HG03520 (cell line): Measurements from ENCODE around the gene OR1F1.
A peak's percentile ranks its signal among the peaks of the same experiment; 100 is the strongest.
"Not testable (repeated sequence)": the region's sequence is repeated elsewhere in the genome, so short reads cannot be mapped to it uniquely, and the experiment has no call there.

Experiments
- ATAC-seq: cut with Tn5 transposase; IDR thresholded peaks from one replicate; pipeline ENCODE4 v1.9.1; 2021; ENCODE audit warnings: mild to moderate bottlenecking, moderate library complexity; ENCODE audit not compliant: unreplicated experiment

OR1F1 gene

GRCh38 chr16:3150346-3151218, 37.4 kb upstream of the OR1F1 start:
- peak; percentile 65 for ATAC-seq

DNA sequence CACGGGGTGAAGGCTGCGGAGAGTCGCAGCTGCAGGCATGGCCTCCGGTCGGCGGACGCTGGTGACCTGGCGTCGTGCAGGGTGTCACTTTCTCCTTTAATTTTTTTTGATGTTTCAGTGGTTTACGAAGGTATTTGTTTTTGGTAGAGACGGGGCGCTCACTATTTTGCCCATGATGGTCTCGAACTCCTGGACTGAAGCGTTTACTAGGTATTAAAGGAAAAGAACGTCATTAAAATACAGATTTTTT, 36.1 kb upstream of the OR1F1 start:
- ATAC-seq: no peak

- ATAC-seq: no peak
Measured at GRCh38 chr16:3152277-3152990, 35.6 kb upstream of the OR1F1 start.

DNA sequence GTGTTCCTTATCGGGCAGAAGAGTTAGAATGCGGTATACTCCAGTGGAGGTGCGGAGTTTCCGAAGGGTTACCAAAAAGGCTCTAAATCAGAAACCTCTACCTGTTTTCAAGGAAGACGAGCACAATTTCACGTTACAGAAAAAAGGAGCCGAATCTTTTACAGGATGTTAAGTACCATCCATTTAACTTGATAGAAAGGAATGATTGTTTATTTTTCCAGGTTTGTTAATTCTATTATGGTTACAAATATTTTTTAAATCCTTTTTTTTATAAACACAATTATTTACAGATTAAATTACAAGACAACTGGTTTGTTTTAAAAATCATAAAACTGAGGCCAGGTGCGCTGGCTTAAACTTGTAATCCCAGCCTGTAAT, 35.0 kb upstream of the OR1F1 start:
- ATAC-seq: no peak

- ATAC-seq: no peak
Measured at GRCh38 chr16:3155181-3155580, 32.8 kb upstream of the OR1F1 start.

GRCh38 chr16:3155972-3156371, 32.0 kb upstream of the OR1F1 start:
- ATAC-seq: no peak

DNA sequence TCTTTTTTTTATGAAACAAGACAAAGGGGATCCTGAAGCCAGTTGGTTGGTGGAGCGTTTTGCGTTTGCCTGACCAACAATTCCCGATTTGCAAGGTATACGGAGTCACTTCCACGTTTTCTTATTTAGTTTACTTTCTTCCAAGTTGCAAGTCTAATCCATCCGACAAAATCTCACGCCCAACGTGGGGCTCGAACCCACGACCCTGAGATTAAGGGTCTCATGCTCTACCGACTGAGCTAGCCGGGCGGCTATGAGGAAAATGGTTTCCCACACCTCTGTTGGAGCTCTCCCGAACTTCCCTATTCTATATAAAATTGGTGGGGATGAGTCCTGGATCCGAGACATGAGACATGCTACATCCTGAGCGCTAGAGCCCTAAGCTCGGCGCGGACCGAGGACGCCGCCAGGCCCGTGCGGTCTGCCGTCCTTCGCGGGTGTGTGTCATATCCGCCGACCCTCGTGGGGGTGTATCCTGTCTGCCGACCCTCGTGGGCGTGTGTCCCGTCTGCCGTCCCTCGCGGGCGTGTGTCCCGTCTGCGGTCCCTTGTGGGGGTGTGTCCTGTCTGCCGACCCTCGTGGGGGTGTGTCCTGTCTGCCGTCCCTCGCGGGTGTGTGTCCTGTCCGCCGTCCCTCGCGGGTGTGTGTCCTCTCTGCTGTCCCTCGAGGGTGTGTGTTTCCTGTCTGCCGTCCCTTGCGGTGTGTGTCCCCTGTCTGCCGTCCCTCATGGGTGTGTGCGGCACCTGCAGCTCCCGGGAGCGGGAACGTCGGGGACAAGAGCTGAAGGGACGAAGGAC, 30.6 kb upstream of the OR1F1 start:
- no peak for ATAC-seq

DNA sequence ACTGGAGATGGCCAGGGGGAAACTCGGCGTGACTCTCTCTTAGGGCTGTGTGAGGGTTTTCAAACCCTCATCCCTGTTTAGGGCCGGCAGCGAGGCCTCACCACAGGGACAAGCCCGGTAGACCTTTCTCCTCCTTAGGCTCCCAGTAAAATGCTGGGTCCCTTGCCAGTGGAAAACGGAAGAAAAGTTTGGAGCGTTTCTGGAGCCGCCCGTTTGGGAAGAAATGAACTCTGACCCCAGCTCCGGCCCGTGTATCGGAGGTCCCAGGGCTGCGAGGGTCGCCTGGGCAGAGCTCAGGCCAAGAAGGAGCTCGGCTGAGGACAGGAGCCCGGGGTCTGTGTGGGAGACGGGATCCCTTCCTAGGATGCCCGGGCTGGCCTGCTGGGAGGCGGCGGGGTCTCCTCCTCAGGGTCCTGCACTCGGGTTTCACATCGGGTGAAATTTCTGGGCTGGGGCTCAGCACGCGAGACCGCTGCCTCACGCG, 29.9 kb upstream of the OR1F1 start:
- ATAC-seq: no peak

DNA sequence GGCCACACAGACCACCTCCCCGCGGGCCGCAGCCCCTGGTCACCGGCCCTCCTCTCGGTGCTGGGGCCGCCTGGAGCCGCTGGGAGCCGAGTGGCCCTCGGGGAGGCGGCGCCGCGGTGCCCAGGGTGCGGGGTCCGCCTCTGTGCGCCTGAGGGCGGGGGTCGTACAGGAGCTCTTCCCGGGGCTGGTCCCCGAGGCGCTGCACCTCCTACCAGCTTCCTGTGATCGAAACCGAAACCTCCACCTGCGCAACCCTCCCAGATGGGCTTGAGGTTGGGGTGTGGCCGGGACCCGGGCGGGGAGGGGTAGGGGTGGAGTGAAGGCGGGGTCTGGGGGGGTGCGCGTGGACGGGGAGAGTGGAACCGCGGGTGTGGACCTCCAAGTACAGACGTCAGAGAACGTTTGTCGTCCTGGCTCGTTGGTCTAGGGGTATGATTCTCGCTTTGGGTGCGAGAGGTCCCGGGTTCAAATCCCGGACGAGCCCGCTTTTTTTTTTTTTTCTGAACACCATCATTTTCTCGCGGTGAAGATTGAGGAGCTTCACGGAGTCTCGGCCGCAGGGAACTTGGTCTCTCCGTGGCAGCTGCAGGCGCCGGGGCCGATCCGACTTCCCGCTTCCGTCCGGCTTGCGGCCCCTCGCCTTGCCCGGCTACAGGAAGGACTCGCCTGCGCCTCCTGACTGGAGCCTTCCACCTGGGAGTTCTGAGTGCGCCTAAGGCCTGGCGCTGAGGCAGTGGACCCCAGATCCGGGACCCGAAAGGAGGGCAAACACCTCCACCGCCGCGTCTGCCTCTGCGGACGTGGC, 29.3 kb upstream of the OR1F1 start:
- ATAC-seq: no peak

DNA sequence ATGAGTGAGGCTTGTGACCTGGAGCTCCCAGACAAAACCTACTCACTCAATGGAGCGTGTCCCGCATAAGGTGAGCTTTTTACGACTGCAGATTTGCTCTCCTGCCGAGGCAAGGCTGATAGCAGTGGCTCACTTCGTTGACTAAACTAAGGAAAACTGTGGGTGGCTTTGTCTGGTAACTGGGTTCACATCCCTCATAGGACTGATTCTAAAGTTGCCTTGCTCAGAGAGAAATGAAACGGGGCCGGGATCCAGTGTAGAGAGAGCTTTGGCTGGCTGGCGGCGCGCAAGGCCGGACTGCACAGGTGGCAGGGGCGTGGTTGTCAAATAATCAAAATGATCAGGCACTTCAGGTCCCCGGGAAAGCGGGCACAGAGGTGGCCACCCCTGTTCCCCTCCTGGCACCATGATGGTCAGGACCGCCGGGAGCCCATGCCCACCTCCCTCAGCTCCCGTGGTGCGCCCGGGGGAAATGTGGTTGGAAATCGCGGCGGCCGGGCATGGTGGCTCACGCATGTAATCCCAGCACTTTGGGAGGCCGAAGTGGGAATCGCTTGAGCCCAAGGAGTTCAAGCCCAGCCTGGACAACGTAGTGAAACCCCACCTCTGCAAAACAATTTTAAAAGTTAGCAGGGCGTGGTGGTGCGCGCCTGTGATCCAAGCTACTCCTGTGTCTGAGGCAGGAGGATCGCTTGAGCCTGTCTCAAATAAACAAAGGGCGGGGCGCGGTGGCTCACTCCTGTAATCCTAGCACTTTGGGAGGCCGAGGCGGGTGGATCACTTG, 26.6 kb upstream of the OR1F1 start:
- no peak for ATAC-seq

- ATAC-seq: no peak
Measured at GRCh38 chr16:3164121-3164991, 23.6 kb upstream of the OR1F1 start.

GRCh38 chr16:3165111-3165822, 22.7 kb upstream of the OR1F1 start:
- no peak for ATAC-seq

DNA sequence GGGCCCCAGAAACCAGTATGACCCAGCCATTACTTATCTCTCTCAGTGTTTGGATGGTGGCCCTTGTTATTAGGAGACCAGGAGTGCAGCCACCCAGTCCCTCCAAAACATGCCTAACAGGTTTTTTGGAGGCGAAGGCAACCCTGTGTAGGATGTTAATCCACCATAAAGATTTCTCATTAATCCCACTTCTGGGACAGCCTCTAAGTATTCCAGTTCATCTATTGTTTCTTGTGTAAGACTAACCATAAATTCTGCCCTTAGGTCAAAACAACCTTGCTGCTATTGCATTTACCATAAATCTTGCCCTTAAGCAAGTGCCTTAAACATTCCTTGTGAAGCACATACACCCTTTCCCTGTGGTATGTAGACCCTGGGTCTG, 21.5 kb upstream of the OR1F1 start:
- ATAC-seq: no peak

DNA sequence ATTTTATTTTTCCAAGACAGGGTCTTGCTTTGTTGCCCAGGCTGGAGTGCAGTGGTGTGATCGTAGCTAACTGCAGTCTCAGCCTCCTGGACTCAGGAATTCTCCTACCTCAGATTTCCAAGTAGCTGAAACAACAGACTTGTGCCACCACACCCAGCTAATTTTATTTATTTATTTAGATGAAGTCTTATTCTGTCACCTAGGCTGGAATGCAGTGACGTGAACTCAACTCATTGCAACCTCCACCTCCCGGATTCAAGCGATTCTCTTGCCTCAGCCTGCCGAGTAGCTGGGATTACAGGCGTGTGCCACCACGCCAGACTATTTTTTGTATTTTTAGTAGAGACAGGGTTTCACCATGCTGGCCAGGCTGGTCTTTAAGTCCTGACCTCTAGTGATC, 19.3 kb upstream of the OR1F1 start:
- ATAC-seq: not testable (repeated sequence)

DNA sequence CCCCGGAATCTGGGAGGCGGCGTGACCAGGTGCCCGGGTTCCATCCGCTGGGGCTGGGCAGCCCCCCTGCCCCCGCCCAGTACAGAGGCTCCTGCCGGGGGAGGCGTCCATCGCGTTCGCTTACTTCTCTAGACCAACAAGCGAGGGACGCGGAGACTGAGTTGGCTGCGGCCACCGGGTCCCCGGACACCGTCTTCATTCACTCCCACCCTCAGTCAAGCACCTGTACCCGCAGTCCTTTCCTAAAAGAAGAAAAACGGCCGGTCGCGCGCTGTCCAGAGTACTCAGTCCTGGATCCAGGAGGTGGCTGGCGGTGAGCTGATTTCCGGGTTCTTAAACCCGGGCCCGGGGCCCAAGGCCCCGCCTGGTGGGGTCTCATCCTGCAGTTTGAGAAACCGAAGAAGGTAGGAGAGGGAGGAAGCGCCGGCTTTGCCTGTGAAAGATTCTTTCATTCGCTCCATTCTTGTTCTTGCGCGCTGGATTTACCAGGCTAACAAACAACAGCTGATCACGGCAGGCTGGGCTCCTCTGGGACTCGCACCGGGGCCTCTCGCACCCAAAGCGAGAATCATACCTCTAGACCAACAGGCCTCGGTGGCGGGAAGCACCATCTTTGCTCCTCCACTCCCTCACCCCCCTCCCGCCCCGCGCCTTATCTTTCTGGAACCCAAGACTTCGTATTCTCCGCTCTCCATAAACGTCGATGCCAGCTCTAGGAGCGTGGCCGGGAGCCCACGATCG, 17.4 kb upstream of the OR1F1 start:
- ATAC-seq: no peak

DNA sequence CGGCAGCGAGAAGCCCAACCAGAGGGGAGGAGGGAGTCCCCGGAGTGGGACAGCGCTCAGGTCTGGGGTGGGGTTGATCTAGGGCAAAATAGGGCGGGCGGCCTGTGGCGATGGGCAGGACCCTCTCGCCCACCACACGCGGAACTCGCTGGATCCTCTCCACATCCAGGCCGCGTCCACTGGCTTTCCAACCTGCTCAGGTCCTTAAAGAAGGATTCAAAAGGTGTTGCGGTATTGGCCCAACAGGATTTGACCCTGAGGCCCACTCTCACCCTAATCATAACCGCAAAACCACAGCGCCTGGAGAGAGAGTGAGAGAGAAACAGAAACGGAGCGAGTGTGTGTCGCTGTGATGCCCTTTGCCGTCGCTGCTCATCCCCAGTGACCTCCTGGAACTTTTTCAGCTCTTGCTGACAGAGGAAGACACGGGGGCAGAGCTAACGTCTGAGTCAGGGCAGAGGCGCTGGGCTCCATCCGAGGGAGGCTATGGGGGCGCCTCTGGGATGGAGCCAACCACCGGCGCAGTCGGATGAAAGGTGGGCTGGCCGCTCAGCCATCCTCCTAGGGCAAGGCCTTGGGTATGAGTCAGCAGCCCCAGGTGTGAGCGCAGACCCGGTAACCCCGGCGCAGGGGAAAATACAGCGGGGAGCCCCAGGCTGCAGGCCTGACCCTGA, 16.7 kb upstream of the OR1F1 start:
- ATAC-seq: no peak

GRCh38 chr16:3171855-3172593, 16.0 kb upstream of the OR1F1 start:
- no peak for ATAC-seq
